Raji (cell line): ENCODE measurements around the gene HDAC7.

ENCODE experiments used
- POLR2A ChIP-seq: IDR thresholded peaks from 2 replicates; pipeline ENCODE4 v1.6.1; 2011; ENCODE audit warnings: low read depth, low read length, control low read depth; ENCODE audit not compliant: insufficient read depth

Gene HDAC7

DNA sequence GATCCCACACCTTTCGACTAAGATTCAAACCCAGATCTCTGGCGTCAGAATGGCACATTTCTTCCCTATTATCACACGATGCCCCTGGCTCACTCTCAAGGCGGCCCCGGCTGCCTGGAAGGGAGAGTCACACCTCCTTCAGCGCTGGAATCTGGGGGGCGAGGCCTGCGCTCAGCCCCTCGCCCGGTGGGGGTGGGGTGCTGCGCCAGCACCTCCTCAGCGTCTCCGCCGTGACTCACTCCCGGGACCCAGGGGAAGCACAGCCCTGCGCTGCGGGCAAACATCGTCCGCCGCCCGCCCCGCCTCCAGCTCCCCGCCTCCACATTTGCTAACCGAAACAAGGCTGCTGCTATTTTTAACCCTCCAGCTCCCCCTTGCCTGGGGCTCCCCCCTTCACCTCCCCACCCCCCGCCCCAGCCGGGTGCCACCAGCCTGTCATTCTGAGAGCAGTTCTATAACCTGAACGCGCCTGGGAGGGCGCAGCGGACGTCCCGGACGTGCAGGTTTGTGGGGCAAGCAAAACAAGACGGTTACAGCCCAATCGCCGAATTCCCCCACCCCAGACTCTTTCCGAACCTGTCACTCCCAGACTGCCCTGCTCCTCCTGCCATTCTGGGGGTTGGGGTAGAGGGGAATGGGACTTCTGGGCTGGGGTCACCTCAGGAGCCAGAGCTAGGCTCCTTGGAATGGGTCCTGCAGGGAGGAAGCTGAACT is 6.7 kb downstream of the HDAC7 start:
- peak; percentile 55 for TF ChIP-seq POLR2A

- TF ChIP-seq POLR2A: no peak; the same call in 1 of the 2 replicates
Observed at GRCh38 chr12:47811581-47812484, 7.9 kb downstream of the HDAC7 start.

DNA sequence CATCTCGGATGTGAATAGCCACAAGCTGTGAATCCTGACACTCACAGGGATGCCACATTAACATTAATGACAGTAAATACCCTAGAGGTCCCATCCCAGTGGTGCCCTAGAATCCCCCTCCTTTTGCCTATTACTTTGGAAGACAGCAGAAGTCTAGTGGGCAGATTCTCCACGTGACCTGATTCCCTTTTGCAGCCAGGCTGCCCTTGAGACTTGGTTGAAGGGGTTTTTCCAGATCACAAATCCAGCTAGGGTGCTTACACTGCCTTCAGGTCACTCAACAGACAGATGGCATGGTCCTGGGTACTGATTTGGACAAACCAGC is 8.7 kb downstream of the HDAC7 start:
- no peak for TF ChIP-seq POLR2A

- TF ChIP-seq POLR2A: peak; percentile 39; the same call in 1 of the 2 replicates
Observed at GRCh38 chr12:47808574-47809365, 10.9 kb downstream of the HDAC7 start.

- peak; percentile 24; the same call in 1 of the 2 replicates for TF ChIP-seq POLR2A
Observed at GRCh38 chr12:47808050-47808449, 11.7 kb downstream of the HDAC7 start.

GRCh38 chr12:47807338-47807737 is 12.4 kb downstream of the HDAC7 start:
- no peak for TF ChIP-seq POLR2A

DNA sequence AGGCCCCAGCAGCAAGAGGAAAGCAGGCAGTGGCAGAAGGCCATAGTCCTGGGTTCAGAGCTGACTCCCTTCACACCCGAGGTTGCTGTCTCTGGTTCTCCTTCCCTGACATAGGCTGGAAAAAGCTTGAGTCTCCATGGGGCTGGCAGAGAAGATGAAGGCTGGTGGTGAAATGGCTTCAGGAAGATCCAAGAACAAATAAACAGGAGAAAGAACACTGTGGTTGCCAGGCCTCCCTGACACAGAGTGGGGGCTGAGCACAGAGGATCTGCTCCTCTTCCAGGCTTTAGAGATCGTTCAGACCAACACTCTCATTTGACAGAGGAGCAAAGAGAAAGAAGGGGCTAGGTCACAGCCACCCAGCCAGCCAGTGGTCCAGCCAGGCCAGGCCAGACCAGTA is 14.3 kb downstream of the HDAC7 start:
- TF ChIP-seq POLR2A: no peak

DNA sequence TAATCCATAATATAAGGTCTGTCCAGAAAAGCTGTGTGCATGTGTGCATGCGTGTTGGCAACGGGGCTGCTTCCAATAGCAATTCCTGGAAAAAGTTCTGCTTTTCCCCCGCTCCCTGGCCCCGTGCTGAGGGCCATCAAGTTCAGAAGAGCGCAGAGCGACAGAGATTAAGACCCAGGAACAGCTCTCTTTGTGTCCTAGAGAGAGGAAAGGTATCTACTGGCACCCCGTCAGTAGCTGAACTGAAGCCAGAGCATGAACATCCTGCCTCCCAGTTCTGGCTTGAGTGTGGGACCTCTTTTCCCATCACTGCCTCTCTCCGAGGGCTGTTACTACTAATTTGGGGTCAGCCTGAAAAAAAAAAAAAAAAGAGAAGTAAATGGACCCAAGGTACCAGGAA is 15.5 kb downstream of the HDAC7 start:
- TF ChIP-seq POLR2A: no peak

- TF ChIP-seq POLR2A: no peak
Observed at GRCh38 chr12:47803191-47803875, 16.4 kb downstream of the HDAC7 start.

GRCh38 chr12:47802312-47802711 is 17.4 kb downstream of the HDAC7 start:
- no peak for TF ChIP-seq POLR2A

GRCh38 chr12:47801904-47802246 is 17.8 kb downstream of the HDAC7 start:
- TF ChIP-seq POLR2A: no peak

DNA sequence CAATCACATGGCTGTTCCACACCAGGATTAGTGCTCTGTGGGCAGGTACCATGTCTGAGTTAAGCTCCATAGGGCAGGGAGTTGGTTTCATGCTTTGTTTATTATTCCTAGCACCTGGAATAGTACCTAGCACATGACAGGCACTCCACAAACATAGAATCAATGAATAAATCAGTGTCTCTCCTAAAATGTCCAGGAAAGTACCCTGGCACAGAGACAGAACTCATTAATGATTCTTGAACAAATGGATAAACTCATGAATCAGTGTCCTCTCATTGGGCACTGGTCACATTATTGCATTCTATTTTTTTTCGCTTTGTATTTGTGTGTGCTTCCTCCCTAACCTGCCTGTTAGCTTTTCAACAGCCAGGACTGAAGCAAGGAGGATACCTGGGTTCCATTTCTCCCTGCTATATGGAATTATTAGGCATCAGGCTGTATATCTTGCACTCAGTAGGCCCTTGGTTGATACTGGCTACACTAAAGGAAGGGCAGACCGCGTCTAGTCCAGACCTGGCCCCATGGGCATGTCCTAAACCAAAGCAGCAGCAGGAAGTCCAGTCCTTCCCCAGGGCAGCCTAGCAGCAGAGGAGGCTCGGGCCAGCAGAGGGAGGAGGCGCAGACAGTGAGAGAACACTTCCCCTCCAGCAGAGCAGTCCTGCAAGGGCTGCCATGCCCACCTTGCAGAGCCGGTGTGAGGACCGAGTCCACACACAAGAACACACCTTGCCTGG is 18.4 kb downstream of the HDAC7 start:
- TF ChIP-seq POLR2A: no peak

DNA sequence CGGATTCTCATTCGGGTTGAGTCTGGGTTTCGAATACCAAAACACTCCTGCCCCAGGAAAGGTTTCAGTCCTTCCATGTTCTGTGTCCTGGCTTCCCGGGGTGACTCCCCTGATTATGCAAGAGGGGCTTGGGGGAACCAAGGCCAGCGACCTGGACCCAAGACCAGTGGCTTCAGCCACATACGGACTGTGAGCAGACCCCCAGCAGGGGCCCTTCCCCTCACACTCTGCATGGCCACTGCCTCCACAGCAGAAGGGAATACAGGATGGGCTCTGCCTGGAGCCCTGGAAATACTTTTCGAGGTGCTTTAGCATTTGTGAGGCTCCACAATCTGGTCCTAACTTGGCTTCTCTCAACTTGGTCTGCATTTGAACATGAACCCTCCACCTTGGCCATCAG is 19.1 kb downstream of the HDAC7 start:
- TF ChIP-seq POLR2A: no peak

DNA sequence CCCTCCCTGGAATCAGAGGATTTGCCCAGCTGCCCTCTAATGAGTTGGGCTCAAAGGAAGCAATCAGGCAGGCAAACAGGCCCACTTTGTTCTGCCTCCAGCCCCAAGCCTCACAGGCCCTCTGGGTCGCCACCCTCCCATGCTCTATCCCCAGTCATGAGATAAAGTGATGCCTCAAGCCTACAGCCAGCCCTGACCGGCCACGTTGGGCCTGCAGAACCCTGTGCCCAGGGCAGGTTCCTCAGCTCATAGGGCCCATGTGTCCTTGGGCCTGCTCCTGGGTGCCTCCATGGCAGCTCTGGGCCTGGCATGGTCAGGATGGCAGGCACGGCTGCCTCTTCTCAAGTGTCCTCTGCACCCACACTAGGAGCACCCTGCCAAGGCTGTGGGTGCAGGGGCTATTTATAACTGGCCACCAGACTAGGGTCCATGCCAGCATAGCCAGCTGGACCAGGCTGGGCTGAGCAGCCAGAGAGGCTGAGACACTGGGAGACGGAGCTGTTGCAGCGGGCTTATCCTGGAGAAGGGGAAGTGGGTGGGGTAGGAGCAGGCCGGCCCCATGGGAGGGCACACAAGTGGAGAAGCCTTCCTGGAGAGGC is 20.2 kb downstream of the HDAC7 start:
- no peak for TF ChIP-seq POLR2A
